HEK293 (cell line): ENCODE measurements around the gene PARP3.
A peak's percentile ranks its signal among the peaks of the same experiment; 100 is the strongest.

ENCODE experiments used
- GFI1B ChIP-seq: fragments of 450-650 bp; formaldehyde crosslinking; IDR thresholded peaks from 2 replicates; pipeline ENCODE4 v1.5.1; 2016; ENCODE audit warnings: missing biosample characterization, missing genetic modification characterization
- INSM2 ChIP-seq: fragments of 450-650 bp; formaldehyde crosslinking; IDR thresholded peaks from 2 replicates; pipeline ENCODE4 v1.5.1; 2016; ENCODE audit warnings: missing biosample characterization, missing genetic modification characterization
- KLF16 ChIP-seq: fragments of 450-650 bp; formaldehyde crosslinking; IDR thresholded peaks from 2 replicates; pipeline ENCODE4 v1.5.1; 2017; ENCODE audit warnings: missing biosample characterization, missing genetic modification characterization
- PBX3 ChIP-seq: sonication (generic); formaldehyde crosslinking; IDR thresholded peaks from 2 replicates; pipeline ENCODE4 v1.8.1; 2022; ENCODE audit warnings: mild to moderate bottlenecking, moderate library complexity, missing genetic modification reagents
- SP3 ChIP-seq: fragments of 450-650 bp; formaldehyde crosslinking; IDR thresholded peaks from 2 replicates; pipeline ENCODE4 v1.5.1; 2016; ENCODE audit warnings: missing biosample characterization, missing genetic modification characterization
- YY1 ChIP-seq: fragments of 450-650 bp; formaldehyde crosslinking; IDR thresholded peaks from 2 replicates; pipeline ENCODE4 v1.5.1; 2018; ENCODE audit warnings: missing biosample characterization, missing genetic modification characterization
- ZBTB1 ChIP-seq: fragments of 450-650 bp; formaldehyde crosslinking; IDR thresholded peaks from 2 replicates; pipeline ENCODE4 v1.5.1; 2016; ENCODE audit warnings: missing biosample characterization, missing genetic modification characterization
- ZBTB20 ChIP-seq: fragments of 450-650 bp; formaldehyde crosslinking; IDR thresholded peaks from 2 replicates; pipeline ENCODE4 v1.5.1; 2016; ENCODE audit warnings: missing biosample characterization, missing genetic modification characterization
- ZNF114 ChIP-seq: fragments of 450-650 bp; formaldehyde crosslinking; IDR thresholded peaks from 2 replicates; pipeline ENCODE4 v1.5.0; 2017; ENCODE audit warnings: missing biosample characterization, missing genetic modification characterization
- ZNF133 ChIP-seq: fragments of 450-650 bp; formaldehyde crosslinking; IDR thresholded peaks from 2 replicates; pipeline ENCODE4 v1.5.1; 2016; ENCODE audit warnings: missing biosample characterization, missing genetic modification characterization
- ZNF19 ChIP-seq: fragments of 450-650 bp; formaldehyde crosslinking; IDR thresholded peaks from 2 replicates; pipeline ENCODE4; 2016; ENCODE audit warnings: missing biosample characterization, missing genetic modification characterization, low read depth
- ZNF335 ChIP-seq: fragments of 450-650 bp; formaldehyde crosslinking; conservative IDR thresholded peaks from 2 replicates; pipeline ENCODE4 v1.5.1; 2016; ENCODE audit warnings: missing biosample characterization, missing genetic modification characterization
- ZNF362 ChIP-seq: fragments of 450-650 bp; formaldehyde crosslinking; IDR thresholded peaks from 2 replicates; pipeline ENCODE4 v1.5.1; 2016; ENCODE audit warnings: missing biosample characterization, missing genetic modification characterization
- ZNF416 ChIP-seq: fragments of 450-650 bp; formaldehyde crosslinking; IDR thresholded peaks from 2 replicates; pipeline ENCODE4 v1.5.1; 2016; ENCODE audit warnings: missing biosample characterization, missing genetic modification characterization
- ZNF514 ChIP-seq: fragments of 450-650 bp; formaldehyde crosslinking; IDR thresholded peaks from 2 replicates; pipeline ENCODE4 v1.5.1; 2016; ENCODE audit warnings: missing biosample characterization, missing genetic modification characterization
- ZNF518A ChIP-seq: fragments of 450-650 bp; formaldehyde crosslinking; conservative IDR thresholded peaks from 2 replicates; pipeline ENCODE4 v1.5.1; 2016; ENCODE audit warnings: low read depth, missing biosample characterization, missing genetic modification characterization
- ZNF560 ChIP-seq: fragments of 450-650 bp; formaldehyde crosslinking; IDR thresholded peaks from 2 replicates; pipeline ENCODE4 v1.5.1; 2017; ENCODE audit warnings: missing biosample characterization, missing genetic modification characterization, borderline replicate concordance
- ZNF561 ChIP-seq: fragments of 450-650 bp; IDR thresholded peaks from 2 replicates; pipeline ENCODE4 v1.5.1; 2018; ENCODE audit warnings: missing biosample characterization, missing genetic modification characterization, borderline replicate concordance
- ZNF654 ChIP-seq: fragments of 450-650 bp; formaldehyde crosslinking; IDR thresholded peaks from 2 replicates; pipeline ENCODE4 v1.5.1; 2016; ENCODE audit warnings: low read depth, missing biosample characterization, missing genetic modification characterization
- ZNF670 ChIP-seq: fragments of 450-650 bp; formaldehyde crosslinking; IDR thresholded peaks from 2 replicates; pipeline ENCODE4 v1.5.1; 2016; ENCODE audit warnings: missing biosample characterization, missing genetic modification characterization, low read depth
- ZNF692 ChIP-seq: fragments of 450-650 bp; formaldehyde crosslinking; IDR thresholded peaks from 2 replicates; pipeline ENCODE4 v1.5.1; 2016; ENCODE audit warnings: missing biosample characterization, missing genetic modification characterization
- ZNF707 ChIP-seq: fragments of 450-650 bp; formaldehyde crosslinking; IDR thresholded peaks from 2 replicates; pipeline ENCODE4 v1.5.1; 2016; ENCODE audit warnings: missing biosample characterization, missing genetic modification characterization
- ZNF843 ChIP-seq: fragments of 450-650 bp; formaldehyde crosslinking; IDR thresholded peaks from 2 replicates; pipeline ENCODE4 v1.5.1; 2016; ENCODE audit warnings: missing biosample characterization, missing genetic modification characterization
- ZSCAN23 ChIP-seq: fragments of 450-650 bp; formaldehyde crosslinking; IDR thresholded peaks from 2 replicates; pipeline ENCODE4 v1.5.1; 2016; ENCODE audit warnings: missing biosample characterization, missing genetic modification characterization
- ZSCAN5A ChIP-seq: fragments of 450-650 bp; formaldehyde crosslinking; IDR thresholded peaks from 2 replicates; pipeline ENCODE4 v1.5.1; 2016; ENCODE audit warnings: missing biosample characterization, missing genetic modification characterization

PARP3 gene

GRCh38 chr3:51941798-51942602, at the start of gene PARP3, which contains the start of gene RRP9 (continued):
- TF ChIP-seq ZNF518A (tag by site-specific recombination) (0 out of 2 replicates have a peak, but pooled peaks have one; percentile 51), ZNF561 (no peak), ZNF843 (tag by site-specific recombination) (0 out of 2 replicates have a peak, but pooled peaks have one; percentile 15), ZNF707 (tag by site-specific recombination) (no peak), ZNF670 (no peak), ZNF335 (tag by site-specific recombination) (peak; percentile 73; the same call in 1 of the 2 replicates), INSM2 (peak; percentile 22; the same call in 1 of the 2 replicates), ZNF416 (tag by site-specific recombination) (no peak), SP3 (tag by site-specific recombination) (peak; percentile 86), ZNF114 (no peak), ZNF514 (no peak), ZNF654 (tag by site-specific recombination) (peak; percentile 83), ZBTB1 (tag by site-specific recombination) (peak; percentile 17; the same call in 1 of the 2 replicates), ZSCAN5A (tag by site-specific recombination) (no peak), ZNF19 (tag by site-specific recombination) (no peak), ZBTB20 (peak; percentile 37; the same call in 1 of the 2 replicates), KLF16 (0 out of 2 replicates have a peak, but pooled peaks have one; percentile 38), YY1 (tag by site-specific recombination) (no peak), ZSCAN23 (tag by site-specific recombination) (no peak), ZNF560 (tag by site-specific recombination) (no peak), ZNF133 (tag by site-specific recombination) (no peak), ZNF692 (peak; percentile 19; the same call in 1 of the 2 replicates), PBX3 (CRISPR knock-in tag) (peak; percentile 81; the same call in 1 of the 2 replicates), ZNF362 (tag by site-specific recombination) (no peak), GFI1B (tag by site-specific recombination) (no peak)
